Spinal cord (tissue), 10 donors: Measurements from ENCODE around the gene POM121C. TPM values are rescaled to one million over a fixed set of nuclear protein-coding genes. Genes with fewer than 3 reads are reported as not detected.
"Not testable (repeated sequence)": the region's sequence is repeated elsewhere in the genome, so short reads cannot be mapped to it uniquely, and the experiment has no call there.

ENCODE experiments used
- DNase-seq, 6 donors: peaks; one replicate each; pipeline versions ENCODE4 v3.0.0 to v3.0.0-alpha.2; 2013 to 2015; ENCODE audit warnings: low spot score in 6 of 6, low read depth in 4 of 6
- H3K27ac ChIP-seq: one replicate; pipeline ENCODE4 v1.5.1; 2013; ENCODE audit warnings: low read depth, low read length, control low read depth
- H3K27me3 ChIP-seq: one replicate; pipeline ENCODE4 v1.6.1; 2013; ENCODE audit warnings: low read length; ENCODE audit not compliant: control insufficient read depth, insufficient read depth
- H3K36me3 ChIP-seq: one replicate; pipeline ENCODE4 v1.6.1; 2013; ENCODE audit warnings: low read length; ENCODE audit not compliant: control insufficient read depth, insufficient read depth
- H3K4me1 ChIP-seq: one replicate; pipeline ENCODE4 v1.6.1; 2013; ENCODE audit warnings: low read length; ENCODE audit not compliant: control insufficient read depth, insufficient read depth
- H3K4me3 ChIP-seq: one replicate; pipeline ENCODE4 v1.5.1; 2013; ENCODE audit warnings: low read depth, low read length, control low read depth
- H3K9me3 ChIP-seq: one replicate; pipeline ENCODE4 v1.6.1; 2013; ENCODE audit warnings: low read length; ENCODE audit not compliant: control insufficient read depth, insufficient read depth
- WGBS: methylation state at CpG from one replicate; pipeline ENCODE4 v1.1.5; 2013; ENCODE audit warnings: missing lambda C conversion rate; ENCODE audit not compliant: insufficient coverage; 5-methylcytosine and 5-hydroxymethylcytosine counted together
- polyA plus RNA-seq, 2 donors: library from polyadenylated mRNA; unstranded; fragments of 120-200 nt; gene quantifications; one replicate each; pipeline ENCODE4 v1.2.1, GENCODE V29; 2013; ENCODE audit not compliant: insufficient read length in 2 of 2
- total RNA-seq, 2 donors: library from RNA; depleted of rRNA in 1 of 2; stranded (reverse); fragments of 120-200 nt in 1 of 2; fragments of >200 nt in 1 of 2; gene quantifications; one replicate each; pipeline versions ENCODE4 v1.2.3 to v1.2.4, GENCODE V29; 2013 to 2014
- donor health status: healthy.

The POM121C gene
- total and polyA plus RNA-seq, 4 donors: 17.4 to 69.3 (median 34.6) TPM

GRCh38 chr7:75442465-75443111 is 43.5 kb downstream of the POM121C start:
- peaks cover 18% of the 10 kb centered on the region for H3K36me3 ChIP-seq
- peak in 5 of 6 donors; percentile 1 to 57 (median 5) for DNase-seq
- WGBS: 0% methylated on average over 6 of the region's 76 CpGs
- peak overlapping the region; percentile 67 for H3K27ac ChIP-seq
- peak overlapping the region; percentile 54 for H3K4me3 ChIP-seq
- not testable (repeated sequence) for H3K27me3 ChIP-seq, H3K9me3 ChIP-seq, H3K4me1 ChIP-seq

- not testable (repeated sequence) for H3K27ac ChIP-seq, H3K27me3 ChIP-seq, H3K9me3 ChIP-seq, H3K4me1 ChIP-seq, DNase-seq
- H3K36me3 ChIP-seq: peaks cover 20% of the 10 kb centered on the region
- H3K4me3 ChIP-seq: peak overlapping the region; percentile 9
- 0% methylated on average over 2 of the region's 37 CpGs for WGBS
Observed at GRCh38 chr7:75442101-75442464, 44.0 kb downstream of the POM121C start.

- WGBS: 97% methylated on average over 4 of the region's 4 CpGs
- not testable (repeated sequence) for H3K9me3 ChIP-seq, H3K4me1 ChIP-seq, DNase-seq, H3K4me3 ChIP-seq, H3K27me3 ChIP-seq, H3K27ac ChIP-seq
- H3K36me3 ChIP-seq: peaks cover 32% of the 10 kb centered on the region
Observed at GRCh38 chr7:75439000-75439399, 47.1 kb downstream of the POM121C start.

GRCh38 chr7:75423481-75423880 is 62.6 kb downstream of the POM121C start:
- H3K36me3 ChIP-seq: peaks cover 47% of the 10 kb centered on the region
- not testable (repeated sequence) for H3K4me3 ChIP-seq, DNase-seq, H3K9me3 ChIP-seq, H3K4me1 ChIP-seq, H3K27ac ChIP-seq, H3K27me3 ChIP-seq
- WGBS: 100% methylated on average over 4 of the region's 15 CpGs

GRCh38 chr7:75421798-75422710 is 64.0 kb downstream of the POM121C start:
- H3K27me3 ChIP-seq, DNase-seq, H3K4me3 ChIP-seq, H3K9me3 ChIP-seq, H3K4me1 ChIP-seq, H3K27ac ChIP-seq: not testable (repeated sequence)
- peaks cover 49% of the 10 kb centered on the region for H3K36me3 ChIP-seq
- WGBS: 98% methylated on average over 16 of the region's 50 CpGs

- H3K9me3 ChIP-seq, H3K4me1 ChIP-seq, H3K27me3 ChIP-seq, DNase-seq, H3K4me3 ChIP-seq, H3K27ac ChIP-seq: not testable (repeated sequence)
- peaks cover 57% of the 10 kb centered on the region for H3K36me3 ChIP-seq
- 90% methylated on average over 8 of the region's 13 CpGs for WGBS
Observed at GRCh38 chr7:75420152-75420551, 65.9 kb downstream of the POM121C start.

- peak in 1 of 6 donors; percentile 1 for DNase-seq
- peaks cover 54% of the 10 kb centered on the region for H3K36me3 ChIP-seq
- H3K27me3 ChIP-seq, H3K4me3 ChIP-seq, H3K9me3 ChIP-seq, H3K4me1 ChIP-seq, H3K27ac ChIP-seq: not testable (repeated sequence)
- 69% methylated on average over 10 of the region's 13 CpGs for WGBS
Observed at GRCh38 chr7:75419693-75420092, 66.4 kb downstream of the POM121C start.

GRCh38 chr7:75419210-75419609 is 66.9 kb downstream of the POM121C start:
- H3K36me3 ChIP-seq: peaks cover 49% of the 10 kb centered on the region
- DNase-seq, H3K27me3 ChIP-seq, H3K27ac ChIP-seq, H3K9me3 ChIP-seq, H3K4me1 ChIP-seq, H3K4me3 ChIP-seq: not testable (repeated sequence)
- 95% methylated on average over 5 of the region's 13 CpGs for WGBS

GRCh38 chr7:75418292-75418858 is 67.7 kb downstream of the POM121C start:
- H3K27me3 ChIP-seq, H3K4me1 ChIP-seq, DNase-seq, H3K9me3 ChIP-seq, H3K4me3 ChIP-seq, H3K27ac ChIP-seq: not testable (repeated sequence)
- peaks cover 41% of the 10 kb centered on the region for H3K36me3 ChIP-seq
- no CpG with 5 or more reads among the region's 20 CpGs for WGBS
